DOHH2 (cell line): ENCODE measurements around the gene DNAJC28.
"Not testable (repeated sequence)": the region's sequence is repeated elsewhere in the genome, so short reads cannot be mapped to it uniquely, and the experiment has no call there.

Source experiments
- EZH2phosphoT487 ChIP-seq: fragments of 200-600 bp; sonication (generic); IDR thresholded peaks from 2 replicates; pipeline ENCODE4 v1.6.1; 2017; ENCODE audit warnings: borderline replicate concordance, mild to moderate bottlenecking, antibody characterized with exemption, low read length, moderate library complexity, mixed read lengths
- TF ChIP-seq, protein P1 (sequence below): fragments of 200-600 bp; sonication (generic); IDR thresholded peaks from one replicate; pipeline ENCODE4 v1.5.1; 2014; ENCODE audit warnings: antibody characterized with exemption, mild to moderate bottlenecking, low read depth, low read length; ENCODE audit not compliant: poor library complexity, severe bottlenecking

DNA sequence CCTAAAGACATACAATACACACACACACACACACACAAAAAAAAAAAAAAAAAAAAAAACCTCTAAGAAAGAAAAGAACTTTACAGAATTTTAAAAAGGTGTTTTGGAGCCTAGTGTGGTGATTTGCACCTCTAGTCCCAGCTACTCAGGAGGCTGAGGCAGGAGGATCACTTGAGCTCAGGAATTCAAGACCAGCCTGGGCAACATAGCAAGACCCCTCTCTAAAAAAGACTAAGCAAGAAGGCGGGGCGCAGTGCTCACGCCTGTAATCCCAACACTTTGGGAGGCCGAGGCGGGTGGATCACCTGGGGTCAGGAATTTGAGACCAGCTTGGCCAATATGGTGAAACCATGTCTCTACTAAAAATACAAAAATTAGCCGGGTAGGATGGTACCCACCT lies 44.9 kb downstream of the DNAJC28 start:
- TF ChIP-seq, protein P1, sequence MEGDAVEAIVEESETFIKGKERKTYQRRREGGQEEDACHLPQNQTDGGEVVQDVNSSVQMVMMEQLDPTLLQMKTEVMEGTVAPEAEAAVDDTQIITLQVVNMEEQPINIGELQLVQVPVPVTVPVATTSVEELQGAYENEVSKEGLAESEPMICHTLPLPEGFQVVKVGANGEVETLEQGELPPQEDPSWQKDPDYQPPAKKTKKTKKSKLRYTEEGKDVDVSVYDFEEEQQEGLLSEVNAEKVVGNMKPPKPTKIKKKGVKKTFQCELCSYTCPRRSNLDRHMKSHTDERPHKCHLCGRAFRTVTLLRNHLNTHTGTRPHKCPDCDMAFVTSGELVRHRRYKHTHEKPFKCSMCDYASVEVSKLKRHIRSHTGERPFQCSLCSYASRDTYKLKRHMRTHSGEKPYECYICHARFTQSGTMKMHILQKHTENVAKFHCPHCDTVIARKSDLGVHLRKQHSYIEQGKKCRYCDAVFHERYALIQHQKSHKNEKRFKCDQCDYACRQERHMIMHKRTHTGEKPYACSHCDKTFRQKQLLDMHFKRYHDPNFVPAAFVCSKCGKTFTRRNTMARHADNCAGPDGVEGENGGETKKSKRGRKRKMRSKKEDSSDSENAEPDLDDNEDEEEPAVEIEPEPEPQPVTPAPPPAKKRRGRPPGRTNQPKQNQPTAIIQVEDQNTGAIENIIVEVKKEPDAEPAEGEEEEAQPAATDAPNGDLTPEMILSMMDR: not testable (repeated sequence)
- TF ChIP-seq EZH2phosphoT487: not testable (repeated sequence)
